GM21529 (cell line): ENCODE results near the gene ZNF740.

Experiments used
- ATAC-seq: cut with Tn5 transposase; IDR thresholded peaks from one replicate; pipeline ENCODE4 v1.9.1; 2021; ENCODE audit not compliant: unreplicated experiment

Gene ZNF740

DNA sequence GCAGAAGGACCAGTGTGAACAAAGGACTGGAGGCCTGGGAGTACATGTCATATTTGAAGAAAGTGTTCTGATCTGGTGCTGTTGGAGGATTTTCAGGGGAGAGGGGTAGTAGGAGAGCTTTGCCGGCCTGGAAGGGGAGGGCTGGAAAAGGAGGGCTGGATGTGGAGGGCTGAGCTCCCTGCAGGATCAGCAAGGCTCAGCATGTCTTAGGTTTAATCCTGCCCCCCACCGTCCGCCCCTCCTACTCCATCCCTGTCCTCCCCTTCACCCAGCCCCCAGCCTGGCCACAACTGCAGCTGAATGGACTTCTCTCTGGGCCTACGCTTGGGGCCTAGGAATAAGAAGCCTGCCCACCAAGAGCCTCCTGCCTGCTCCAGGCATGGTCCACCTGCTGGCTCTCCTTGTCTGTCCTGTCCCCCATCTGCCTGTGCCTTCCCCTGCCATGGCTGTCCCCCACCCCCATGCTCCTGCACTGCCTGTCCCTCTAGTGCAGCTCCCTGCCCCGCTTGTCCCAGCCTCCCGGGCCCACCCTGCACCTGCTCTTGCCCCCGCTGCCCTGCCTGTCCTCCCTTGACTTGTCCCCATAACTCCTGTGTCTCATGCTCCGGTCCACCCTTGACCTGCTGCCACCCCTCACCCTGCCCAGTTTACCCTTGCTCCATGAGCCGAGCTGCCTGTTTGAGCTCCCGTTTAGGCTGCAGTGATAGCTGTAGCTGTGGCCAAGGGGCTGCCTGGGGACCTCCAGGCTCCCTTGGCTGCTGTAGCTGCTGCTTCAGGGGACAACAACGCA, 61.3 kb downstream of the ZNF740 start:
- ATAC-seq = no peak

DNA sequence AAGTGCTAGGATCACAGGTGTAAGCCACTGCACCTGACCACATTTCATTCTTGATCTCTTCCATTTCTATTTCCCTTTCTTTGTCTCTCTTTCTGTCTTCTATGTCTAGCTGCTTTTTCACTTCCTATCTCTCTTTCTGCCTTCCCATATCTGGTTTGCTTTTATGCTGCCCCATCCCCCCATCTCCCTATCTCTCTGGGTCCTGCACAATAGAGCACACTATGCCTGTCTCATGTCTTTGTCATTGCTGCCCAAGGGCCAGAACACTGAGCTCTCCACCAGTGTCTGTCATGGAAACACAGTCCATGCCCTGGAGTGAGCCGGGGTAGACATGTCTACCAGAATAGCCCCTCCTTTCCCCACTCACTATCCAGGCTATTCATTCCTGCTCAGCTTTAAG, 63.8 kb downstream of the ZNF740 start:
- no peak for ATAC-seq
